ENCODE results near the gene ZSCAN10. TPM values are rescaled to one million over a fixed set of nuclear protein-coding genes. Genes with fewer than 3 reads are reported as not detected.
A peak's percentile ranks its signal among the peaks of the same experiment; 100 is the strongest.

The ZSCAN10 gene
- total RNA-seq, 4 donors from 2014 or later = not detected

DNA sequence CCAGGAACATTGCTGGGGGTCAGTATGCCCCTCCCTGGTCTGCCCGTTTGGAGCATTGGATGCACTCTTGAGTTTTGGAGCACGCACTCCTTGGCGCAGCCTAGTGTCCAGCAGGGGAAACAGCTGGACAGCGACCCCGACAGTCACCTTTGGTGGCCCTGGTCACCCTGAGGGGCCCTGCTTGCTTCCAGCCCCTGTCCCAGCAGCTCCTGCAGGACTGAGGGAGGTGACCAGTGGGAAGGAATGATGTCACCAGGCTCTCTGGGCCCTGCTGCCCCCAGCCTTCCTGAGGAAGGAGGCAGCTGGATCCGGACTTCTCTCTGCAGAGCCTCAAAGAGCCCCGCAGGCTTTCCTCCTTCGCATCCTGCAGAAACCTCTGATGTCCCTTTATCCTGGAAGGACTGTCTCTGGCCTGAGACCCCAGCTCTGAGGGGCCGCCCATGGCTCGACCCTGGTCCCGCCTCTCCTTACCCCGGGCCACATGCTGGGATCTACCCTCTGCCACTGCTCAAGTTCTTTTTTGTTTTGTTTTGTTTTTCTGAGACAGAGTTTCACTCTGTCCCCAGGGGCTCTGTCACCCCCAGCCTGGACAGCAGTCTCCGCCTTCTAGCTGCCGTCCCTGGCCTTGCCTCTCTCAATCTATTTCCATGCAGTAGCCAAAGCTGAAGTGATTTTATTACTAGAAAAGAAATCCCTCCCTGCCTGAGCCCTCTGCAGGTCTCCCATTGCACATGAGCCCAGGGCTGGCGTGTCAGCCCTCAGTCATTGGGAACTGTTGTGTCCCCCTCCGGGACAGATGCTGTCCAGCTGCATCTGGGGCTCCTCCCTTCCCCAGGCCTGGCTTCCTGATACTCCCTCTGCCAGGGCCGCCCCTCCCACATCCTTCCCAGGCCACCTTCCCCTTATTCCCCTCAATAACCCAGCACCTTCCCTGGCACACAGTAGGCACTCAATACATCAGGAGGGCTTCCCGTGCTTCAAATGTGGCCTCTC is 11.6 kb downstream of the ZSCAN10 start:
- in situ Hi-C loops (cut with MboI; ENCODE audit: low pct_ligation_motif_present in 1 of 4, low pct_unique_long_range_greater_than_20kb in 1 of 4, low sequenced_read_pairs in 3 of 4) = no loop called here
- Histone ChIP-seq H3K4me3 (no peak overlapping the region), H3K27me3 (peaks cover 8% of the 10 kb centered on the region), H3K36me3 (no peaks in the 10 kb centered on the region), H3K4me1 (peaks cover 0 to 7% (median 0%) of the 10 kb centered on the region in 4 donors), H3K27ac (peak overlapping the region; percentile 16 to 34 (median 22)), H3K9me3 (no peaks in the 10 kb centered on the region)
- TF ChIP-seq, protein P1, sequence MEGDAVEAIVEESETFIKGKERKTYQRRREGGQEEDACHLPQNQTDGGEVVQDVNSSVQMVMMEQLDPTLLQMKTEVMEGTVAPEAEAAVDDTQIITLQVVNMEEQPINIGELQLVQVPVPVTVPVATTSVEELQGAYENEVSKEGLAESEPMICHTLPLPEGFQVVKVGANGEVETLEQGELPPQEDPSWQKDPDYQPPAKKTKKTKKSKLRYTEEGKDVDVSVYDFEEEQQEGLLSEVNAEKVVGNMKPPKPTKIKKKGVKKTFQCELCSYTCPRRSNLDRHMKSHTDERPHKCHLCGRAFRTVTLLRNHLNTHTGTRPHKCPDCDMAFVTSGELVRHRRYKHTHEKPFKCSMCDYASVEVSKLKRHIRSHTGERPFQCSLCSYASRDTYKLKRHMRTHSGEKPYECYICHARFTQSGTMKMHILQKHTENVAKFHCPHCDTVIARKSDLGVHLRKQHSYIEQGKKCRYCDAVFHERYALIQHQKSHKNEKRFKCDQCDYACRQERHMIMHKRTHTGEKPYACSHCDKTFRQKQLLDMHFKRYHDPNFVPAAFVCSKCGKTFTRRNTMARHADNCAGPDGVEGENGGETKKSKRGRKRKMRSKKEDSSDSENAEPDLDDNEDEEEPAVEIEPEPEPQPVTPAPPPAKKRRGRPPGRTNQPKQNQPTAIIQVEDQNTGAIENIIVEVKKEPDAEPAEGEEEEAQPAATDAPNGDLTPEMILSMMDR (IDR thresholded peaks at IDR 0.05) = peak in 1 of 5 experiments; percentile 37
- TF ChIP-seq EP300 (IDR thresholded peaks at IDR 0.05; ENCODE audit: low read depth) = no peak
- 66% methylated on average over 18 of the region's 18 CpGs; no CpG with 5 or more reads in 1 of the 2 donors for WGBS, 2 donors (ENCODE audit: low coverage in 1 of 2)
- intact Hi-C loops (cut with DNase I; ENCODE audit: low total_unique reads) = no loop called here
- DNase-seq = no peak

DNA sequence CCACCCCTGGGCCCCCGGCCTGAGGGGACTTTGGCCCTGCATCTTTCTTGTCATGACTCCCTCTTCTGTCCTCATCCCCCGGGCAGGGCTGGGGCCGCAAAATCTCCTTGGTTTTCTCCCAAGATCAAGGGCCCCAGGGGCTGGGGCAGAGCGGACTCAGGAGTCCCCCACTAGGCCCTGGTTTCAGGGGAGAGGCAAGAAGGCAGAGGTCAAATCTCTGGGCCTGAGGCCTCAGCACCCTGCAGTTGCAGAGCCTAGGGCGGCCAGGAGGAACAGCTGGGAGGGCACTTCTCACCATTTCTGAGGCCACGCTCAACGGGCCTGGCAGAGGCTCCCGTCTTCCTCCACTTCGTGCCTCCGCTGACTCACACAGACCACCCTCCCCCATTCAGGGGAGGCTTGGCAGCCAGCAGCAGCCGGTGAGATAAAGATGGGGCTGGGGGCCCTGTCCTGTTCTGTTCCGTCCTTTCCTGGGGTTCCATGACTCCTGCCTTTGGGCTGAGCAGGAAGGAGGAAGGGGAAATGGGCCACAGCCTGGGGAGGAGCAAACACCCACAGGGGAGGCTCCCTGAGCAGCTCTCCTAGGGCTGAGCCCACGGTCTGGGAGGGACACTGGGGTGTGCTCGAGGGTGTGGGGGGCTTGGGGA is 12.4 kb downstream of the ZSCAN10 start:
- Histone ChIP-seq H3K4me3 (peak overlapping the region in 2 of 4 donors; percentile 11 to 27), H3K27me3 (peaks cover 1% of the 10 kb centered on the region), H3K4me1 (peaks cover 0 to 7% (median 0%) of the 10 kb centered on the region in 4 donors), H3K36me3 (no peaks in the 10 kb centered on the region), H3K27ac (peak overlapping the region; percentile 16 to 34 (median 22)), H3K9me3 (no peaks in the 10 kb centered on the region)
- intact Hi-C loops (cut with DNase I; ENCODE audit: low total_unique reads) = no loop called here
- WGBS, 2 donors (ENCODE audit: low coverage in 1 of 2) = 76% methylated on average over 13 of the region's 14 CpGs; no CpG with 5 or more reads in 1 of the 2 donors
- no peak for TF ChIP-seq POLR2AphosphoS5 (IDR thresholded peaks at IDR 0.05)
- TF ChIP-seq EP300 (IDR thresholded peaks at IDR 0.05; ENCODE audit: low read depth) = no peak
- TF ChIP-seq, protein P1 (IDR thresholded peaks at IDR 0.05) = no peak
- TF ChIP-seq POLR2A (IDR thresholded peaks at IDR 0.05) = no peak
- in situ Hi-C loops (cut with MboI; ENCODE audit: low pct_ligation_motif_present in 1 of 4, low pct_unique_long_range_greater_than_20kb in 1 of 4, low sequenced_read_pairs in 3 of 4) = no loop called here
- no peak for DNase-seq

DNA sequence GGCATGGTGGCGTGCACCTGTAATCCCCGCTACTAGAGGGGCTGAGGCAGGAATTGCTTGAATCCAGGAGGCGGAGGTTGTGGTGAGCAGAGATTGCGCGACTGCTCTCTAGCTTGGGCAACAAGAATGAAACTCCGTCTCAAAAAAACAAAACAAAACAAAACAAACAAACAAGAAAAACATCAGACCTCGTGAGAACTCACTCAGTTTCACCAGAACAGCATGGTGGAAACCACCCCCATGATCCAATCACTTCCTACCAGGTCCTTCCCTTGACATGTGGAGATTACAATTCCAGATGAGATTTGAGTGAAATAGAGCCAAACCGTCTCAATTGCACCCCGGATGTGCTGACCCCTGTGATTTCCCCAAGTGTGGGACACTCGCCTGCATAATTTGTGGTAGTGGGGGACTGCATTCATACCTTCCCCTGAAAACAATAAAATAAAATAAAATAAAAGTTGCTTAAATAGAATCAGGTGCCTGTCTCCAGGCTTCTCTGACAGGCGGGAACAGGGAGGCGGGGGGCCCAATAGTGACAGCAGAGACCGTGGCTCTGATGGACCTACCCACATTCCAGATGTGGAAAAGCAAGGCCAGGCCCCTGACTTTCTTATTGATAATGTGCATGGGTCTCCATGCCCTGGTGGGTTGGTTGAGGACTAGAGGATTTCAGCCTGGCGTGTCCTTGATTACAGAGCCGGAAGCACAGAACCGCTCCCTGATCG is 13.1 kb downstream of the ZSCAN10 start:
- no peaks in the 10 kb centered on the region for H3K36me3 ChIP-seq
- H3K27me3 ChIP-seq = no peaks in the 10 kb centered on the region
- peak overlapping the region in 1 of 4 donors; percentile 27 for H3K4me3 ChIP-seq
- in situ Hi-C loops (cut with MboI; ENCODE audit: low pct_ligation_motif_present in 1 of 4, low pct_unique_long_range_greater_than_20kb in 1 of 4, low sequenced_read_pairs in 3 of 4) (no loop called here), intact Hi-C loops (cut with DNase I; ENCODE audit: low total_unique reads) (no loop called here)
- peak overlapping the region in 2 of 4 donors; percentile 27 to 34 for H3K27ac ChIP-seq
- WGBS, 2 donors (ENCODE audit: low coverage in 1 of 2) = 60 to 86% methylated on average over 5 to 17 of the region's 17 CpGs
- no peak for DNase-seq
- H3K4me1 ChIP-seq = peaks cover 0 to 7% (median 0%) of the 10 kb centered on the region in 4 donors
- no peaks in the 10 kb centered on the region for H3K9me3 ChIP-seq
- TF ChIP-seq EP300 (IDR thresholded peaks at IDR 0.05; ENCODE audit: low read depth) = no peak
- no peak for TF ChIP-seq POLR2AphosphoS5 (IDR thresholded peaks at IDR 0.05)
- TF ChIP-seq POLR2A (IDR thresholded peaks at IDR 0.05) = no peak
- TF ChIP-seq, protein P1 (IDR thresholded peaks at IDR 0.05) = no peak
